Epithelial cell of proximal tubule (primary cell): ENCODE measurements around the gene CCNF. TPM values are rescaled to one million over a fixed set of nuclear protein-coding genes. Genes with fewer than 3 reads are reported as not detected.

ENCODE experiments used
- DNase-seq: peaks from one replicate; pipeline ENCODE4 v3.0.0-alpha.2; 2011; ENCODE audit warnings: low read depth
- H3K4me3 ChIP-seq: 2 replicates; pipeline ENCODE4 v1.5.1; 2011; ENCODE audit warnings: low read depth, mild to moderate bottlenecking, low read length
- CTCF ChIP-seq: conservative IDR thresholded peaks from 2 replicates; pipeline ENCODE4 v1.5.1; 2012; ENCODE audit warnings: low read depth, mild to moderate bottlenecking, low read length
- total RNA-seq: library from RNA; depleted of rRNA; stranded (reverse); fragments of >200 nt; gene quantifications from 2 replicates; pipeline ENCODE4 v1.2.3, GENCODE V29; 2015

CCNF gene
- total RNA-seq, 1 donor from 2014 or later: 47.5 TPM

GRCh38 chr16:2487903-2488531 lies 58.8 kb downstream of the CCNF start:
- no peak for DNase-seq
- H3K4me3 ChIP-seq: no peak overlapping the region
- no peak for TF ChIP-seq CTCF

GRCh38 chr16:2489581-2489980 lies 60.3 kb downstream of the CCNF start:
- no peak for DNase-seq
- H3K4me3 ChIP-seq: no peak overlapping the region
- no peak for TF ChIP-seq CTCF

- DNase-seq: no peak
- TF ChIP-seq CTCF: no peak
- no peak overlapping the region for H3K4me3 ChIP-seq
These were observed 61.2 kb downstream of the CCNF start for GRCh38 chr16:2490190-2491105.

- H3K4me3 ChIP-seq: no peak overlapping the region
- TF ChIP-seq CTCF: no peak
- DNase-seq: no peak
These were observed 63.0 kb downstream of the CCNF start for GRCh38 chr16:2492292-2492691.

GRCh38 chr16:2493605-2494004 lies 64.4 kb downstream of the CCNF start:
- no peak for TF ChIP-seq CTCF
- no peak overlapping the region for H3K4me3 ChIP-seq
- DNase-seq: no peak

GRCh38 chr16:2494616-2495015 lies 65.4 kb downstream of the CCNF start:
- TF ChIP-seq CTCF: no peak
- H3K4me3 ChIP-seq: no peak overlapping the region
- DNase-seq: no peak

- no peak overlapping the region for H3K4me3 ChIP-seq
- no peak for TF ChIP-seq CTCF
- no peak for DNase-seq
These were observed 65.8 kb downstream of the CCNF start for GRCh38 chr16:2495041-2495440.
